H1 (cell line): ENCODE data around the gene DOCK3. TPM values are rescaled to one million over a fixed set of nuclear protein-coding genes. Genes with fewer than 3 reads are reported as not detected.

Experiments
- CTCF ChIA-PET: fragments of 300-600 bp; sonication (Branson Sonifier 250); formaldehyde crosslinking; loops from one replicate; lab custom pipeline; 2021; ENCODE audit not compliant: partially characterized antibody; lab: Charles Lee
- POLR2A ChIA-PET: fragments of 300-600 bp; sonication (Branson Sonifier 250); formaldehyde crosslinking; loops from one replicate; lab custom pipeline; 2021; ENCODE audit warnings: inconsistent platforms; ENCODE audit not compliant: partially characterized antibody; lab: Charles Lee
- DNase-seq, 2 experiments: peaks; one replicate each; pipeline versions ENCODE4 v3.0.0 to v3.0.0-alpha.2; 2010 to 2022; ENCODE audit warnings: low spot score in 2 of 2, low read depth in 1 of 2, mixed read lengths in 1 of 2
- FAIRE-seq: peaks from 2 replicates; lab custom pipeline; 2011; peaks lifted over from hg19 to GRCh38; lab: Jason Lieb, UNC
- H2AFZ ChIP-seq: 2 replicates; pipeline ENCODE4 v1.8.1; 2012; ENCODE audit warnings: low read length, inconsistent platforms
- H2AK5ac ChIP-seq: 2 replicates; pipeline ENCODE4 v1.6.1; 2013; ENCODE audit warnings: low read depth, low read length
- H2BK120ac ChIP-seq: replicated peaks from 2 replicates; pipeline ENCODE3; 2013; ENCODE audit warnings: low read depth, low read length, inconsistent platforms
- H2BK12ac ChIP-seq: 2 replicates; pipeline ENCODE4 v1.6.1; 2013; ENCODE audit warnings: low read depth, low read length
- H2BK15ac ChIP-seq: 2 replicates; pipeline ENCODE4 v1.6.1; 2013; ENCODE audit warnings: low read length
- H2BK20ac ChIP-seq: 2 replicates; pipeline ENCODE4 v1.6.1; 2013; ENCODE audit warnings: low read length
- H2BK5ac ChIP-seq: 2 replicates; pipeline ENCODE4 v1.6.1; 2013; ENCODE audit warnings: low read depth, low read length
- H3K14ac ChIP-seq: 2 replicates; pipeline ENCODE4 v1.6.1; 2013; ENCODE audit warnings: inconsistent platforms; ENCODE audit not compliant: insufficient read length
- H3K18ac ChIP-seq: 2 replicates; pipeline ENCODE4 v1.6.1; 2013; ENCODE audit warnings: low read length; ENCODE audit errors: extremely low read depth
- H3K23ac ChIP-seq: 2 replicates; pipeline ENCODE4 v1.6.1; 2013; ENCODE audit warnings: inconsistent platforms; ENCODE audit not compliant: insufficient read length
- H3K23me2 ChIP-seq: 2 replicates; pipeline ENCODE4 v1.6.1; 2013; ENCODE audit warnings: low read depth, low read length
- H3K27ac ChIP-seq: 2 replicates; pipeline ENCODE4 v1.6.1; 2011; ENCODE audit warnings: low read depth, low read length, inconsistent platforms
- H3K27me3 ChIP-seq, 4 experiments: replicated peaks in 1 of 4; 1 replicate in 1 of 4; 2 replicates in 3 of 4; pipeline versions ENCODE4 v1.6.1 to v1.8.1; 2011 to 2013; ENCODE audit warnings: low read length in 3 of 4, mild to moderate bottlenecking in 3 of 4, inconsistent platforms in 2 of 4, mixed read lengths in 2 of 4, moderate library complexity in 1 of 4; ENCODE audit not compliant: control insufficient read depth in 3 of 4, insufficient read depth in 3 of 4; ENCODE audit errors: extremely low read depth in 1 of 4
- H3K36me3 ChIP-seq, 4 experiments: 2 replicates each; pipeline versions ENCODE4 v1.6.1 to v1.8.1; 2011 to 2013; ENCODE audit warnings: mild to moderate bottlenecking in 4 of 4, low read length in 3 of 4, moderate library complexity in 2 of 4, control low read depth in 1 of 4, inconsistent platforms in 1 of 4; ENCODE audit not compliant: insufficient read depth in 4 of 4, control insufficient read depth in 2 of 4
- H3K4ac ChIP-seq: replicated peaks from 2 replicates; pipeline ENCODE3; 2013; ENCODE audit warnings: low read length, low read depth, mixed read lengths, inconsistent platforms; ENCODE audit not compliant: insufficient read length
- H3K4me1 ChIP-seq, 4 experiments: replicated peaks in 1 of 4; 1 replicate in 1 of 4; 2 replicates in 3 of 4; pipeline versions ENCODE4 v1.6.1 to v1.8.1; 2011 to 2013; ENCODE audit warnings: low read length in 3 of 4, inconsistent platforms in 2 of 4, mixed read lengths in 1 of 4; ENCODE audit not compliant: insufficient read depth in 4 of 4, control insufficient read depth in 3 of 4
- H3K4me2 ChIP-seq, 2 experiments: 2 replicates each; pipeline versions ENCODE4 v1.6.1 to v1.8.1; 2011 to 2013; ENCODE audit warnings: low read depth in 2 of 2, low read length in 2 of 2, control low read depth in 1 of 2, inconsistent platforms in 1 of 2, mild to moderate bottlenecking in 1 of 2; ENCODE audit not compliant: insufficient read depth in 1 of 2
- H3K4me3 ChIP-seq, 4 experiments: fragments of 200-600, 300-600 bp in 1 of 4; sonication (generic), shearing (Covaris generic), sonication (Bioruptor Twin) in 1 of 4; 2 replicates each; pipeline versions ENCODE4 v1.5.1 to v1.8.1; 2011 to 2016; ENCODE audit warnings: low read length in 4 of 4, low read depth in 3 of 4, control low read depth in 2 of 4, inconsistent platforms in 2 of 4, mild to moderate bottlenecking in 2 of 4, mixed read lengths in 1 of 4, moderate library complexity in 1 of 4; ENCODE audit not compliant: insufficient read depth in 2 of 4; ENCODE audit errors: extremely low read depth in 1 of 4
- H3K56ac ChIP-seq: replicated peaks from 2 replicates; pipeline ENCODE3; 2013; ENCODE audit warnings: low read depth, mild to moderate bottlenecking, mixed read lengths, low read length, inconsistent platforms; ENCODE audit not compliant: insufficient read length
- H3K79me1 ChIP-seq: 2 replicates; pipeline ENCODE4 v1.6.1; 2013; ENCODE audit warnings: low read depth, low read length, control low read depth
- H3K79me2 ChIP-seq, 2 experiments: 2 replicates each; pipeline versions ENCODE4 v1.6.1 to v1.8.1; 2012 to 2013; ENCODE audit warnings: low read length in 2 of 2, mild to moderate bottlenecking in 2 of 2, inconsistent platforms in 1 of 2; ENCODE audit not compliant: insufficient read depth in 2 of 2, control insufficient read depth in 1 of 2
- H3K9ac ChIP-seq, 4 experiments: replicated peaks in 1 of 4; 1 replicate in 1 of 4; 2 replicates in 3 of 4; pipeline versions ENCODE4 v1.6.1 to v1.8.1; 2011 to 2013; ENCODE audit warnings: low read depth in 3 of 4, low read length in 3 of 4, control low read depth in 2 of 4, mild to moderate bottlenecking in 2 of 4, moderate library complexity in 2 of 4, inconsistent platforms in 1 of 4; ENCODE audit errors: extremely low read depth in 1 of 4
- H3K9me3 ChIP-seq, 2 experiments: 2 replicates each; pipeline versions ENCODE4 v1.6.1 to v1.8.1; 2012 to 2013; ENCODE audit warnings: mild to moderate bottlenecking in 2 of 2, moderate library complexity in 2 of 2, control low read depth in 1 of 2, inconsistent platforms in 1 of 2, low read depth in 1 of 2, low read length in 1 of 2, mixed read lengths in 1 of 2; ENCODE audit not compliant: insufficient read depth in 2 of 2
- H4K20me1 ChIP-seq, 2 experiments: replicated peaks in 1 of 2; 2 replicates each; pipeline versions ENCODE3 to v1.8.1; 2011 to 2013; ENCODE audit warnings: inconsistent platforms in 2 of 2, low read length in 2 of 2, mild to moderate bottlenecking in 1 of 2; ENCODE audit not compliant: insufficient read depth in 2 of 2, control insufficient read depth in 1 of 2
- H4K5ac ChIP-seq: 2 replicates; pipeline ENCODE4 v1.6.1; 2013; ENCODE audit warnings: low read length, low read depth, mixed read lengths, inconsistent platforms; ENCODE audit not compliant: insufficient read length
- H4K8ac ChIP-seq: 2 replicates; pipeline ENCODE4 v1.8.0; 2013; ENCODE audit warnings: mild to moderate bottlenecking, moderate library complexity, low read length, inconsistent platforms; ENCODE audit not compliant: insufficient read depth; ENCODE audit errors: extremely low read depth
- H4K91ac ChIP-seq: replicated peaks from 2 replicates; pipeline ENCODE3; 2013; ENCODE audit warnings: low read length, mixed read lengths, inconsistent platforms; ENCODE audit not compliant: insufficient read length
- FOSL1 ChIP-seq: IDR thresholded peaks from 2 replicates; pipeline ENCODE4 v1.6.1; 2011; ENCODE audit warnings: mild to moderate bottlenecking, low read depth, low read length, moderate library complexity; ENCODE audit not compliant: insufficient read depth
- WGBS, 2 experiments: shearing (Covaris generic) in 1 of 2; methylation state at CpG; one replicate each; pipeline versions ENCODE4 v1.1.6 to v1.1.7; 2013 to 2015; ENCODE audit warnings: low lambda C conversion rate in 2 of 2, mixed read lengths in 2 of 2, inconsistent platforms in 1 of 2, low coverage in 1 of 2, missing lambda C conversion rate in 1 of 2; ENCODE audit not compliant: insufficient replicate concordance in 2 of 2, insufficient coverage in 1 of 2, insufficient read length in 1 of 2; ENCODE audit errors: extremely low coverage in 1 of 2, missing lambda C conversion rate in 1 of 2; 5-methylcytosine and 5-hydroxymethylcytosine counted together
- polyA plus RNA-seq, 7 experiments: library from polyadenylated mRNA; depleted of rRNA in 3 of 7; stranded (reverse) in 5 of 7; unstranded in 2 of 7; fragments of >200 nt in 5 of 7; fragments of 200-250 nt in 2 of 7; gene quantifications; 1 replicate in 5 of 7; 2 replicates in 1 of 7; 4 replicates in 1 of 7; pipeline versions ENCODE4 v1.2.1 to v1.2.3, GENCODE V29; 2011 to 2013; ENCODE audit warnings: missing spikeins in 2 of 7, mixed read lengths in 2 of 7
- total RNA-seq: library from RNA; stranded (reverse); fragmentation: NEBNext Ultra II Directional; extraction: Animal tissue kit (Norgen Biotek cat#: 25700); gene quantifications from 2 replicates; pipeline ENCODE4 v1.2.1, GENCODE V29; 2021

Gene DOCK3
- total and polyA plus RNA-seq, 2 of the 8 experiments (the other 6 are each of a cell fraction or from before 2014, with no cell fraction given): 2.7 to 5.0 TPM

GRCh38 chr3:51274052-51274451 lies 599.3 kb downstream of the DOCK3 start:
- no peaks in the 10 kb centered on the region for H3K4me1 ChIP-seq
- no peaks in the 10 kb centered on the region for H3K23me2 ChIP-seq
- H3K18ac ChIP-seq: no peak overlapping the region
- POLR2A ChIA-PET: no interaction called here
- no peak overlapping the region for H2BK15ac ChIP-seq
- 89% methylated on average over 2 of the region's 2 CpGs; no CpG with 5 or more reads in 1 of the 2 experiments for WGBS, 2 experiments
- H2BK120ac ChIP-seq: no peak overlapping the region
- no peaks in the 10 kb centered on the region for H3K79me1 ChIP-seq
- H3K4me3 ChIP-seq: no peak overlapping the region
- no peak overlapping the region for H2BK12ac ChIP-seq
- H3K79me2 ChIP-seq: no peaks in the 10 kb centered on the region
- H2BK5ac ChIP-seq: no peak overlapping the region
- no peak overlapping the region for H3K4me2 ChIP-seq
- H4K5ac ChIP-seq: no peak overlapping the region
- H3K56ac ChIP-seq: no peak overlapping the region
- H3K23ac ChIP-seq: no peak overlapping the region
- H3K14ac ChIP-seq: no peak overlapping the region
- no peak overlapping the region for H3K9ac ChIP-seq
- H3K27me3 ChIP-seq: no peaks in the 10 kb centered on the region
- no peak for FAIRE-seq
- H3K4ac ChIP-seq: no peak overlapping the region
- H2AK5ac ChIP-seq: no peak overlapping the region
- CTCF ChIA-PET: no interaction called here
- TF ChIP-seq FOSL1: no peak
- no peaks in the 10 kb centered on the region; a peak in 1 of 8 replicates for H3K36me3 ChIP-seq
- no peak overlapping the region for H2BK20ac ChIP-seq
- no peak for DNase-seq
- no peak overlapping the region for H4K91ac ChIP-seq
- no peak overlapping the region for H3K27ac ChIP-seq
- no peak overlapping the region for H4K8ac ChIP-seq
- H2AFZ ChIP-seq: no peak overlapping the region
- H3K9me3 ChIP-seq: no peaks in the 10 kb centered on the region
- H4K20me1 ChIP-seq: no peaks in the 10 kb centered on the region
